Measurements from ENCODE around the gene ITGAE.
"Not testable (repeated sequence)": the region's sequence is repeated elsewhere in the genome, so short reads cannot be mapped to it uniquely, and the experiment has no call there.

Gene ITGAE

GRCh38 chr17:3759597-3760216, 41.3 kb downstream of the ITGAE start:
- DNase-seq: no peak

GRCh38 chr17:3755335-3756030, 45.5 kb downstream of the ITGAE start:
- no peak for DNase-seq

GRCh38 chr17:3754458-3755334, 46.3 kb downstream of the ITGAE start:
- no peak for DNase-seq

DNA sequence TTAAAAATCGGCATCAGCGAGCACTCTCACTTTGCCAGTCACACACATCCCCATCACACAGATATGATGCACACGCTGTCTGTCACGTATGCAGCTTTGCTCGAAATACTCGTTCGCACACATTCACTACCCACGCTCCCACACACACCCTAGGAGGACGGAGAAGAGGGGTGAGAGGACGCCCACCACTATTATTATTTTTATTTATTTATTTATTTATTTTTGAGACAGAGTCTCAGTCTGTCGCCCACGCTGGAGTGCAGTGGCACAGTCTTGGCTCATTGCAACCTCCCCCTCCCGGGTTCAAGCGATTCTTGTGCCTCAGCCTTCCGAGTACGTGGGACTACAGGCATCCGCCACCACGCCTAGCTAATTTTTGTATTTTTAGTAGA, 46.9 kb downstream of the ITGAE start:
- no peak for DNase-seq

DNA sequence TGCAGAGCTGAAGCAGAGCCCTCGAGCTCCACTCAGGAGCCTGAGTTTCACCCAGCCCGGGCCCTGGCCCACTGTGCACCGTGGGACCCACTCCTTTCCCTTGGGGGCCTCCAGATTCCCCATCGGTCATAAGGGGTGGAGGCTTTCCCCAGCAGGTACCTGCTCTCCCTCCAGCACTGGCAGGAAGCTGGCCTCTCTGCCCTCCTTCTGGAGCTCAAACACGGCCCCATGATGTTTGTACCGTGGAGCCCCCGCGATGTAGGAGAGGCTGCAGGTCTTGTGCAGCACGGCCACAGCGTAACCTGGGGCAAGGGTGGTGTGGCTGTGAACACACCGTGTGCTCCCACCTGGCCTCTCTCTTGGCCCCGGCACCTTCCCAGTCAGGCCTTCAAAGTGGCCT, 47.4 kb downstream of the ITGAE start:
- no peak for DNase-seq

- no peak for DNase-seq
Observed at GRCh38 chr17:3751836-3752235, 49.2 kb downstream of the ITGAE start.

- no peak for DNase-seq
Observed at GRCh38 chr17:3750926-3751325, 50.1 kb downstream of the ITGAE start.

GRCh38 chr17:3750296-3750695, 50.7 kb downstream of the ITGAE start:
- no peak for DNase-seq

DNA sequence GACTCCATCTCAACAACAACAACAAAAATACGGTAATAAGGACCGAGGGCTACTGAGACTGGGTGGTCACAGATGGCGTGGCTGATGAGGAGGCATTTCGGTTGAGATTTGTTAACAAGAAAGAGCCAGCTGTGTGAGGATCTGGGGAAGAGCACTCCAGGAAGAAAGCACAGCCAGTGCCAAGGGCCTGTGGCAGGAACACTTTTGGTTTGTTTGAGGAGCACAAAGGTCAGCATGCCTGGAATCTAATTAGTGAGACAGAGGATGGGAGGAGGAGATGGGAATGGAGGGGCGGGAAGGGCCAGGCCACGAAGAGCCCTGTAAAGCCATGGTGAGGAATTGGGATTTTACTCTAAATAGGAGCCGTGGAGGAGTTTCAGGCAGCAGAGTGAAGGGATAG, 52.4 kb downstream of the ITGAE start:
- DNase-seq: no peak

DNA sequence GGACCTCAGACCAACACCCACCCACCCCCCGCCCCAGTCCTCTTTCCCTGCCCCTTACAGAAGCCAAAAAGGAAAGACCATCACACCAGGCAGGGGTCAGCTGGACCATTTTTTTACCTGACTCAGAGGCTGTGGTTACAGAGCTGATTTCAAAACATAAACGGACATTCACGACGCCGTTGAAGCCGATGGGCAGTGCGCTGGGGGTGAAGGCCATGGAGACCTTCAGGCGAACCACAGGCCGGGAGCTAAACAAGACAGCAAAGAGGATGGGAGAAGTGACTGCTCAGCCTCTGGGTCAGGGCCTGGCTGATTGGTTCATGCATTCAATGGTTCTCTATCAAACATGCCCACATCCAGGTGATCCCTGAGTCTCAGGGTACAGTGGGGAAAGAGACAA, 53.2 kb downstream of the ITGAE start:
- DNase-seq: no peak

DNA sequence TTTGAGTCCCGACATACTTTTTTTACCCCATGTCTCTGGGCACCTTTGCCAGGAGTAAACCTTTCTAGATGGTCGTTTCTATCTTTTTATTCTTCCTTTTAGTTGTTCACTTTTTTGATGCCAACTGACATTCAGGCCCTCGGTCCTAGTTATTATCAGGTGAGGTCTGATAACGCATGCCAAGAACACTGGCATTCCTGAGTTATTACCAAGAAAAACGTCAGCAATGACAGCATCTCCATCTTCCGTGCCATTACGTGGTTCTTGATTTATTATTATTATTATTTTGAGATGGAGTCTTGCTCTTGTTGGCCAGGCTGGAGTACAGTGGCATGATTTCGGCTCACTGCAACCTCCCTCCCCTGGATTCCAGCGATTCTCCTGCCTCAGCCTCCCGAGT, 55.9 kb downstream of the ITGAE start:
- DNase-seq: no peak

DNA sequence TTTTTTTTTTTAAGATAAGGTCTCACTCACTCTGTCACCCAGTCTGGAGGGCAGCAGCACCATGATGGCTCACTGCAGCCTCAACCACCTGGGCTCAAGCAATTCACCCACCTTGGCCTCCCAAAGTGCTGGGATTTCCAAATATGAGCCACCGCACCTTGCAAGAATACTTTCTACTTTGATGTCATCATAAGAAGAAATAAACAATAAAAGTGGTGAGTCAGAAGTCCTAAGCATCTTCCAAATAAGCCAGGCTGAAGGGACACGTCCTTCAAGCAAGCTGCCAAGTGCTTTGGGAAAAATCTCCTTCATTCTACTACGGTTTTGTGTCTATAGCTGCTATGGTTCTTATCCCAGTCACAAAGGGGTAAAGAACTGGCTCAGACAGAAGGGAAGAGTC, 57.0 kb downstream of the ITGAE start:
- no peak for DNase-seq

DNA sequence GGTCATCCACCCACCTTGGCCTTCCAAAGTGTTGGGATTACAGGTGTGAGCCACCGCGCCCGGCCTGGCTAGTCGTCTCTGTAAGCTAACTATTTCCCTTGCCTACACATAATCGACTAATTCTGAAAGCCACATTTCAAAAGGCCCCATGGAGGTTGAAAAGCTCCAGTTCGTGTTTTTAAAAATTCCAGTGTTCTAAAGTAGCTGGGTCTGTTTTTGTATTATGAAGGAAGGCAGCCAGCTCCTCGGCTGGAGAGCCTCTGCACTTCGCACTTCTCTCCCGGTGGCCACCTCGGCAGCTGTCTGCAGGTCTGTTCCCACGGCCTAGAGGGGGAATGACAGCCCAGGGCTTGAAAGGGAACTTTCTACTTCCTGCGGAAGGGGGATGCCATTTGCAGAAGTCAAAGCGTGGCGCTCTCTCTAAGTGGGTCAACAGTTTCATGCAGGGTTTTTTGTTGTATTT, 60.3 kb downstream of the ITGAE start:
- DNase-seq: no peak

DNA sequence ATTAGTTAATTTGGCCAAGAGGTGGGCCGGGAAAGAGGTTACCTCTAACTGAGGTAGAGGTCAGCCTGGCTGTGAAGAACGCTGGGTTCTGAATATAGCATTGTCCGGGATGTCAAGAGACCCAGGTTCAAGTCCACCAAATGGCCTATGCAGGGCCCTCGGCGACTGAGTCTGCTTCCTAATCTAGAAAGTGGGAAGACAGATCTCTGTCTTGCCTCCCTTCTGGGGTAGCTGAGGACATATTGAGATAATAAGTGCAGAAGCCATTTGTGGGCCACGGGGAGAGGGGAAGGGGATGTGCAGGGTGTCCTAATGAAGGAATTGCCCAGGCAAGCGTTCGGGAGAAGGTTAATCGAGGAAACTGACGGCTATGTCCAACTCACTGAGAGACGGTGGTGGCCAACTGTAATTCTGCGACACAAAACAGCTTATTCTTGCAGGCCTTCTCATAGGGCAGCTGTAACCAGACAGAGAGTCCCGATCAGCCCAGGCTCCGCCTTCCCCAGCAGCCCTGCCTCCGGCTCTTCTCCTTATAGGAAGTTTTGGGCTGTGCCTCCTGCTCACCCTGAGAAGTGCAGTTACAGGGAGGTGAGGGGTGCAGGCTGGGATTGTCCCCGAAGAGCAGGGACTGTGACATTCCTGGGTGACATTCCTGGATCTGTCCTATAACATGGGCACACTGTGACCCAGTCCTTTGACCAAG, 61.4 kb downstream of the ITGAE start:
- no peak for DNase-seq

DNA sequence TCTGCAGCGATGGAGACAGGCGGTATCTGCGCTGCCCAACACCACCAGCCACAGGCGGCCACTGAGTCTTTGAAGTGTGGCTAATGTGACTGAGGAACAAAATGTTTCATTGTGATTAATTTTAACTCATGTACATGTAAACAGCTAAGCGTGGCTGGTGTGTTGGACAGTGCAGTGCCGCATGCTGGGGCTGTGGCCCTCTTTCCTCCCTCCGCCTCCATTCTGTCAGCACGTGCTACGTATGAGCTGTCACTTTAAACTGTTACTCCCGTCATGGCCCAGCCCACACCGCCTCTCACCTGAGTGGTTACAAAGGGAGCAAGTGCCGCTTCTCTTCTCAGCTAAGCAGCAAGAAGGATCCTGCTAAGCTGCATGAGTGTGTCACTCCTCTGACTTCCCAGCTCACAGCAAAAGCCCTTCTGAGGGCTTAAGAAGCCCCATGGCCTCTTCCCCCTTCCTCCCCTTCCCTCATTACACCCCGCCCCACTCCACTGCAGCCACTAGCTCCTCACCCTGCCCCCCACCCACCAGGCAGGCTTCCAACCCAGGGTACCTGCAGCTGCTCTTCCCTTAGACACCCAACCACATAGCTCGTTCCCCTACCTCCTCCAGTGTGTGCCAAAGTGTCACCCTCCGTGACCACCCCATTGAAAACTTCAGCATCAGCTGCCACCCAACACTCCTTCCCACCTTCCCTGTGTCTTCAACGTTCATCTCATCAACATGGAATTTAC, 62.3 kb downstream of the ITGAE start:
- no peak for DNase-seq

DNA sequence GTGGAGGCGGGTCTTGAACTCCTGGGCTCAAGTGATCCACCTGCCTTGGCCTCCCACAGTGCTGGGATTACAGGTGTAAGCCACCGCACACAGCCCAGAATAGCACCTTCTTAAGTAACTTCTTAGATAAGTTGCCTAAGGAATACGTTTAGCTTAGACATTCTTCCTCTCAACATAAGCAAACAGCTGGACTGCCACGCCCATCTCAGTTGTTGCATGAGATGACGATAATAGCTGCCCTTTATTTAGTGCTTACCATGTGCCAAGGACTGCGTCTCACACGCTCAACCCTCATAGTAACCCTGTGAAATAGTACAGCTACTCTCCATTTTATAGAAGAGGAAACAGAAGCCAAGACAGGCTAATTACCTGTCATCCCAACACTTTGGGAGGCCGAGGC, 65.5 kb downstream of the ITGAE start:
- no peak for DNase-seq

DNA sequence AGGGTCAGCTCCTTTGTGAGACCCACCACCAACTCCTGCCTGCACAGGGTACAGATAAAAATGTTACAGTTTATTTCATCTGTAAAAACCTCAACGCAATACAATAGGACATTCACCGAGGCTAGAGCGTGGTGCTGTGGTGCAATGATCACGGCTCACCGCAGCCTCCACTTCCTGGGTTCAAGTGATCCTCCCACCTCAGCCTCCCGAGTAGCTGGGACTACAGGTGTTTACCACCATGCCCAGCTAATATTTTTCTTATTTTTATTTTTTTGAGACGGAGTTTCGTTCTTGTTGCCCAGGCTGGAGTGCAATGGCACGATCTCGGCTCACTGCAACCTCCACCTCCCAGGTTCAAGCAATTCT, 66.1 kb downstream of the ITGAE start:
- DNase-seq: not testable (repeated sequence)

- no peak for DNase-seq
Observed at GRCh38 chr17:3732210-3732621, 68.8 kb downstream of the ITGAE start.

DNA sequence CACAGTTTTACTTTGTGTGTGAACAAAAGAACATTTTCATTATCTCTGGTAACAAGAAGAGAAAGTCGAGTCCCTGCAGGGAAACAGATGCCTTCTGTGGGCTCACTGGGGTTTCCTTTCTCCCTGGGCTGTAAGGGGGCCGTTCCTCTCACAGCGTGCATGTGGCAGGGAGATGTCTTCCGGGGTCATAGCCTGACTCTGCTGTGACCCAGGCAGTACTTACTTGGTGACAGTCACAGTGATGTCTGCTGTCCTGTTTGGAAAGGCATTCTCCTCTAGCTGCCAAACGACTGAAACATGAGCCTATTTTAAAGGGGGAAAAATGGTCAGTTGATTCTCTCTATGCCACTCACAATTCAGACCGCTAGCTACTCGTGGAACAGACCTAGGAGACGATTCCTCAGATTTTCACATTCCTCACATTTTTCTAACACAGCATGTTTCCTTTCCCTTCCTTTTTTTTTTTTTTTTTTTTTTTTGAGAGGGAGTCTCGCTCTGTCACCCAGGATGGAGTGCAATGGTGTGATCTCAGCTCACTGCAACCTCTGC, 70.0 kb downstream of the ITGAE start:
- no peak for DNase-seq

DNA sequence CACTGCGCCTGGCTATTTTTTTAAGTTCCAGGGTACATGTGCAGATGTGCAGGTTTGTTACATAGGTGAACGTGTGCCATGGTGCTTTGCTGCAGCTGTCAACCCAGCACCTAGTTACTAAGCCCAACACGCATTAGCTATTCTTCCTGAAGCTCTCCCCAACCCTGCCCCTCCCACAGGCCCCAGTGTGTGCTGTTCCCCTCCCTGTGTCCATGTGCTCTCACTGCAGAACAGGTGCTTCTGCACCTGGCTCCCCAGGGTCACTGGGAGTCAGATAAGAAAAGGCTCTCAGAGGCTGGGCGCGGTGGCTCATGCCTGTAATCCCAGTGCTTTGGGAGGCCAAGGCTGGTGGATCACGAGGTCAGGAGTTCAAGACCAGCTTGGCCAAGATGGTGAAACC, 71.1 kb downstream of the ITGAE start:
- DNase-seq: no peak

DNA sequence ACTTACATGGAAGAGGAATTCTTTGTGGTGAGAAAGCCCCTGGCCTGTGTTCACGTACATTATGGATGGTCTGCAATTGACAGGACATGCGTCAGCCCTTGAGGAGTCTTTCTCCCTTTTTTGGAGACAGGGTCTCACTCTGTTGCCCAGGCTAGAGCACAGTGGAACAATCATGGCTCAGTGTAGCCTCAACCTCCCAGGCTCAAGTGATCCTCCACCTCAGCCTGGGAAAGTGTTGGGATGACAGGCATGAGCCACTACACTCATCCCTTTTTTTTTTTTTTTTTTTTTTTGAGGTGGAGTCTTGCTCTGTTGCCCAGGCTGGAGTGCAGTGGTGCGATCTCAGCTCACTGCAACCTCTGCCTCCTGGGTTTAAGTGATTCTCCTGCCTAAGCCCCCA, 72.9 kb downstream of the ITGAE start:
- DNase-seq: not testable (repeated sequence)

GRCh38 chr17:3727041-3727440, 73.9 kb downstream of the ITGAE start:
- DNase-seq: no peak
